Measurements from ENCODE around the gene GOLT1A. TPM values are rescaled to one million over a fixed set of nuclear protein-coding genes. Genes with fewer than 3 reads are reported as not detected.

Gene GOLT1A
- polyA plus RNA-seq, 1 donor from 2014 or later = not detected

DNA sequence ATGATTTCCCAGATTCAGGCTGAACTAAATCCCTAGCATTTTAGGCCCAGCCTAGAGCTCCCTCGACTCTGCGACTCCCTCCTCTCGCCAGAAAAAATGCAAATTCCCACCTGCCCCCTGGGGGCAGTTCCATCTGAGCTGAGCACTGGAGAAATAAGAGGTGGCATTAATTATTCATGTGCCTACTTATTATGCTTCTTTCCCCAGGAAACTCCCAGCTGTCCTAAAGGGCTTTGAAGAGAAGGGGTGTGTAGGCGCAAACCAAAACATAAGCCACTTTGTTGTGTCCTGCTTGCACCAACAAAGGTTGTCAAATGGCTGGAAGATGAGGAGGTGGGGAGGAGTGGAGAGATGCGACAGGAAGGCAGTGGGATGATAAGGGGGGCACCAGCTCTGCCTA lies 41.4 kb upstream of the GOLT1A start:
- Histone ChIP-seq H3K36me3 (ENCODE audit: insufficient read depth, low read length) (peaks cover 14% of the 10 kb centered on the region), H3F3A (ENCODE audit: insufficient read depth, low read length, poor library complexity, severe bottlenecking) (no peaks in the 10 kb centered on the region), H3K4me2 (ENCODE audit: low read length) (no peak overlapping the region), H3K9ac (ENCODE audit: low read length) (peak overlapping the region; percentile 14), H3K79me2 (replicated peaks; ENCODE audit: insufficient read depth, low read length) (no peaks in the 10 kb centered on the region), H3K4me3 (ENCODE audit: low read length) (no peak overlapping the region), H3K9me2 (ENCODE audit: insufficient read depth, low read length) (no peaks in the 10 kb centered on the region), H3K27ac (ENCODE audit: low read length) (no peak overlapping the region), H4K20me1 (ENCODE audit: insufficient read depth) (no peaks in the 10 kb centered on the region), H3K27me3 (ENCODE audit: insufficient read depth, low read depth, low read length) (no peaks in the 10 kb centered on the region), H3K9me3 (ENCODE audit: low read length) (no peaks in the 10 kb centered on the region), H2AFZ (ENCODE audit: low read depth, low read length) (no peak overlapping the region)
- TF ChIP-seq TAF1 (IDR thresholded peaks at IDR 0.05; ENCODE audit: low read depth) (no peak), EP300 (conservative IDR thresholded peaks at IDR 0.05; ENCODE audit: poor library complexity, severe bottlenecking) (no peak), POLR2AphosphoS5 (IDR thresholded peaks at IDR 0.05) (no peak), EZH2 (IDR thresholded peaks at IDR 0.05; ENCODE audit: borderline replicate concordance, insufficient read depth, low read length, poor library complexity, severe bottlenecking) (no peak), MXI1 (conservative IDR thresholded peaks at IDR 0.05; ENCODE audit: poor library complexity, severe bottlenecking) (no peak), SMC3 (conservative IDR thresholded peaks at IDR 0.05; ENCODE audit: poor library complexity) (no peak), RAD21 (conservative IDR thresholded peaks at IDR 0.05) (no peak)
- TF ChIP-seq, protein P1, sequence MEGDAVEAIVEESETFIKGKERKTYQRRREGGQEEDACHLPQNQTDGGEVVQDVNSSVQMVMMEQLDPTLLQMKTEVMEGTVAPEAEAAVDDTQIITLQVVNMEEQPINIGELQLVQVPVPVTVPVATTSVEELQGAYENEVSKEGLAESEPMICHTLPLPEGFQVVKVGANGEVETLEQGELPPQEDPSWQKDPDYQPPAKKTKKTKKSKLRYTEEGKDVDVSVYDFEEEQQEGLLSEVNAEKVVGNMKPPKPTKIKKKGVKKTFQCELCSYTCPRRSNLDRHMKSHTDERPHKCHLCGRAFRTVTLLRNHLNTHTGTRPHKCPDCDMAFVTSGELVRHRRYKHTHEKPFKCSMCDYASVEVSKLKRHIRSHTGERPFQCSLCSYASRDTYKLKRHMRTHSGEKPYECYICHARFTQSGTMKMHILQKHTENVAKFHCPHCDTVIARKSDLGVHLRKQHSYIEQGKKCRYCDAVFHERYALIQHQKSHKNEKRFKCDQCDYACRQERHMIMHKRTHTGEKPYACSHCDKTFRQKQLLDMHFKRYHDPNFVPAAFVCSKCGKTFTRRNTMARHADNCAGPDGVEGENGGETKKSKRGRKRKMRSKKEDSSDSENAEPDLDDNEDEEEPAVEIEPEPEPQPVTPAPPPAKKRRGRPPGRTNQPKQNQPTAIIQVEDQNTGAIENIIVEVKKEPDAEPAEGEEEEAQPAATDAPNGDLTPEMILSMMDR (IDR thresholded peaks at IDR 0.05; ENCODE audit: poor library complexity, severe bottlenecking) = no peak
- TF ChIP-seq, protein P2, sequence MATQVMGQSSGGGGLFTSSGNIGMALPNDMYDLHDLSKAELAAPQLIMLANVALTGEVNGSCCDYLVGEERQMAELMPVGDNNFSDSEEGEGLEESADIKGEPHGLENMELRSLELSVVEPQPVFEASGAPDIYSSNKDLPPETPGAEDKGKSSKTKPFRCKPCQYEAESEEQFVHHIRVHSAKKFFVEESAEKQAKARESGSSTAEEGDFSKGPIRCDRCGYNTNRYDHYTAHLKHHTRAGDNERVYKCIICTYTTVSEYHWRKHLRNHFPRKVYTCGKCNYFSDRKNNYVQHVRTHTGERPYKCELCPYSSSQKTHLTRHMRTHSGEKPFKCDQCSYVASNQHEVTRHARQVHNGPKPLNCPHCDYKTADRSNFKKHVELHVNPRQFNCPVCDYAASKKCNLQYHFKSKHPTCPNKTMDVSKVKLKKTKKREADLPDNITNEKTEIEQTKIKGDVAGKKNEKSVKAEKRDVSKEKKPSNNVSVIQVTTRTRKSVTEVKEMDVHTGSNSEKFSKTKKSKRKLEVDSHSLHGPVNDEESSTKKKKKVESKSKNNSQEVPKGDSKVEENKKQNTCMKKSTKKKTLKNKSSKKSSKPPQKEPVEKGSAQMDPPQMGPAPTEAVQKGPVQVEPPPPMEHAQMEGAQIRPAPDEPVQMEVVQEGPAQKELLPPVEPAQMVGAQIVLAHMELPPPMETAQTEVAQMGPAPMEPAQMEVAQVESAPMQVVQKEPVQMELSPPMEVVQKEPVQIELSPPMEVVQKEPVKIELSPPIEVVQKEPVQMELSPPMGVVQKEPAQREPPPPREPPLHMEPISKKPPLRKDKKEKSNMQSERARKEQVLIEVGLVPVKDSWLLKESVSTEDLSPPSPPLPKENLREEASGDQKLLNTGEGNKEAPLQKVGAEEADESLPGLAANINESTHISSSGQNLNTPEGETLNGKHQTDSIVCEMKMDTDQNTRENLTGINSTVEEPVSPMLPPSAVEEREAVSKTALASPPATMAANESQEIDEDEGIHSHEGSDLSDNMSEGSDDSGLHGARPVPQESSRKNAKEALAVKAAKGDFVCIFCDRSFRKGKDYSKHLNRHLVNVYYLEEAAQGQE (IDR thresholded peaks at IDR 0.05; ENCODE audit: borderline replicate concordance) = no peak

DNA sequence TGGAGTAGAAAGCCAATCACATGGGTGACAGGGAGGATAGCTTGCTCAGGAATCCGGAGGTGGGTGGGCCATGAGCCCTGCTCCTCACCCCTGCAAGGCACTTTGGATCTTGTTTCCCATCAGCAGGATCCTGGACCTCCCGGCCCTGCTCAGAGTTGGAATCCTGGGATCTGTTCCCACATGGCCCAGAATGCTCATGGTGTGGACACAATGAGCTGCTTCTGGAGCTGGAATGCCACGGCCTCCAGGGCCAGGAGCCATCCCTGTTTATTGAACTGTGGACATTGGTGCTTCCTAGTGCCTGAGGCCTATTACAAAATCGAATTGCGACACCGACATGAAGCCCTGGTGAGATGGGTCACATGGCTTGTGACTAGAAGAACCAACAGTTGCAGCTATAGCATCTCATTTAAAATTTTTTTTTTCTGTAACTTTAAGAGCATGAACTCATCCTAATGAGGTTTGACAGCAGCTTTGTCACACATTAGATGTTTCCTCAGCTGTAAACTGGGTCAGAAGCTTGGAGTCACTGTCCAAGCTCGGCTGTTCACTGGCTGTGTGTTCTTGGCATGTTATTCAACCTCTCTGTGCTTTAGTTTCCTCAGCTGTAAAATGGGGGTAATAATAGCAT lies 40.4 kb upstream of the GOLT1A start:
- TF ChIP-seq EP300 (conservative IDR thresholded peaks at IDR 0.05; ENCODE audit: poor library complexity, severe bottlenecking) = no peak
- TF ChIP-seq, protein P2 (IDR thresholded peaks at IDR 0.05; ENCODE audit: borderline replicate concordance) = no peak
- no peak for TF ChIP-seq EZH2 (IDR thresholded peaks at IDR 0.05; ENCODE audit: borderline replicate concordance, insufficient read depth, low read length, poor library complexity, severe bottlenecking)
- no peak overlapping the region for H2AFZ ChIP-seq (ENCODE audit: low read depth, low read length)
- H3K4me2 ChIP-seq (ENCODE audit: low read length) = no peak overlapping the region
- H3K36me3 ChIP-seq (ENCODE audit: insufficient read depth, low read length) = peaks cover 8% of the 10 kb centered on the region
- no peaks in the 10 kb centered on the region for H3K79me2 ChIP-seq (replicated peaks; ENCODE audit: insufficient read depth, low read length)
- no peak overlapping the region for H3K9ac ChIP-seq (ENCODE audit: low read length)
- no peaks in the 10 kb centered on the region for H3F3A ChIP-seq (ENCODE audit: insufficient read depth, low read length, poor library complexity, severe bottlenecking)
- H3K27me3 ChIP-seq (ENCODE audit: insufficient read depth, low read depth, low read length) = no peaks in the 10 kb centered on the region
- no peaks in the 10 kb centered on the region for H3K9me2 ChIP-seq (ENCODE audit: insufficient read depth, low read length)
- H3K4me3 ChIP-seq (ENCODE audit: low read length) = no peak overlapping the region
- H3K9me3 ChIP-seq (ENCODE audit: low read length) = no peaks in the 10 kb centered on the region
- H3K27ac ChIP-seq (ENCODE audit: low read length) = no peak overlapping the region
- H4K20me1 ChIP-seq (ENCODE audit: insufficient read depth) = no peaks in the 10 kb centered on the region

All from neural cell (in vitro differentiated cells).